HCT116 (cell line): ENCODE measurements around the gene FAM98C. TPM values are rescaled to one million over a fixed set of nuclear protein-coding genes. Genes with fewer than 3 reads are reported as not detected.

Experiments used
- ATAC-seq: fragments of 200-7000 bp; cut with Tn5 transposase; 2 replicates; pipeline ENCODE4 v1.9.1; 2020; ENCODE audit warnings: mild to moderate bottlenecking, moderate library complexity
- BruUV-seq: library from RNA; stranded (reverse); fragments of 400-500 nt; replicated peaks from 2 replicates; lab custom pipeline; 2021; lab: Mats Ljungman, UMichigan
- CTCF ChIA-PET: fragments of 300-600 bp; sonication (Branson Sonifier 250); formaldehyde crosslinking; loops from one replicate; lab custom pipeline; 2021; ENCODE audit warnings: antibody characterized with exemption; lab: Charles Lee
- POLR2A ChIA-PET: fragments of 300-600, 350-600 bp; sonication (Branson Sonifier 250); formaldehyde crosslinking; loops from one replicate; lab custom pipeline; 2021; ENCODE audit warnings: antibody characterized with exemption; lab: Charles Lee
- RAD21 ChIA-PET, 2 experiments: fragments of 300-600 bp; sonication (Branson Sonifier 250); formaldehyde crosslinking; loops; one replicate each; lab custom pipeline; 2023; ENCODE audit warnings: low total read pairs in 2 of 2; ENCODE audit not compliant: uncharacterized antibody in 2 of 2, unreplicated experiment in 2 of 2, low non-redundant PET in 1 of 2; lab: Charles Lee
- DNase-seq: peaks from one replicate; pipeline ENCODE4 v3.0.0-alpha.2; 2010; ENCODE audit warnings: low read depth, low spot score
- H2AFZ ChIP-seq: fragments of 200-600 bp; shearing (Covaris generic), sonication (generic); 2 replicates; pipeline ENCODE4 v1.6.1; 2017; ENCODE audit warnings: low read depth, mixed run types, mixed read lengths, antibody characterized with exemption, low read length; ENCODE audit not compliant: poor library complexity, severe bottlenecking
- H3K27ac ChIP-seq: 2 replicates; pipeline ENCODE4 v1.5.1; 2012; ENCODE audit warnings: low read depth, low read length
- H3K27me3 ChIP-seq: fragments of 200-600 bp; sonication (generic); 2 replicates; pipeline ENCODE4 v1.6.1; 2016; ENCODE audit warnings: mixed run types, low read length, mixed read lengths; ENCODE audit not compliant: insufficient read depth
- H3K36me3 ChIP-seq, 2 experiments: fragments of 200-500 bp in 1 of 2; fragments of 200-600 bp in 1 of 2; sonication (Bioruptor generic) in 1 of 2; sonication (generic) in 1 of 2; 2 replicates each; pipeline versions ENCODE4 v1.5.1 to v1.6.1; 2014 to 2016; ENCODE audit warnings: low read length in 2 of 2, inconsistent platforms in 1 of 2, mixed read lengths in 1 of 2, mixed run types in 1 of 2; ENCODE audit not compliant: insufficient read depth in 2 of 2, control insufficient read depth in 1 of 2
- H3K4me1 ChIP-seq, 2 experiments: fragments of 200-600 bp in 1 of 2; sonication (generic) in 1 of 2; 2 replicates each; pipeline versions ENCODE4 v1.5.1 to v1.6.1; 2012 to 2017; ENCODE audit warnings: low read length in 2 of 2, inconsistent platforms in 1 of 2, mild to moderate bottlenecking in 1 of 2, mixed read lengths in 1 of 2, mixed run types in 1 of 2, moderate library complexity in 1 of 2; ENCODE audit not compliant: insufficient read depth in 2 of 2, control insufficient read depth in 1 of 2
- H3K4me2 ChIP-seq: fragments of 200-600 bp; sonication (generic); 2 replicates; pipeline ENCODE4 v1.6.1; 2017; ENCODE audit warnings: mixed run types, low read length, mixed read lengths
- H3K4me3 ChIP-seq, 2 experiments: fragments of 200-600 bp in 1 of 2; sonication (generic) in 1 of 2; replicated peaks in 1 of 2; 2 replicates each; pipeline ENCODE4 v1.5.1; 2011 to 2016; ENCODE audit warnings: low read length in 2 of 2, control low read depth in 1 of 2, low read depth in 1 of 2, mild to moderate bottlenecking in 1 of 2, mixed read lengths in 1 of 2, mixed run types in 1 of 2
- H3K79me2 ChIP-seq: fragments of 200-600 bp; sonication (generic); 2 replicates; pipeline ENCODE4 v1.6.1; 2017; ENCODE audit warnings: mild to moderate bottlenecking, mixed run types, low read length, moderate library complexity, mixed read lengths; ENCODE audit not compliant: insufficient read depth
- H3K9ac ChIP-seq: fragments of 200-600 bp; sonication (generic); 2 replicates; pipeline ENCODE4 v1.6.1; 2016; ENCODE audit warnings: low read length, mixed read lengths
- H3K9me2 ChIP-seq: fragments of 200-600 bp; sonication (generic), shearing (Covaris generic); 2 replicates; pipeline ENCODE4 v1.6.1; 2017; ENCODE audit warnings: mixed run types, mild to moderate bottlenecking, moderate library complexity; ENCODE audit not compliant: insufficient read depth
- H3K9me3 ChIP-seq, 2 experiments: fragments of 200-500 bp in 1 of 2; fragments of 200-600 bp in 1 of 2; sonication (Bioruptor generic) in 1 of 2; sonication (generic) in 1 of 2; 2 replicates each; pipeline ENCODE4 v1.6.1; 2014 to 2017; ENCODE audit warnings: low read length in 2 of 2, mixed read lengths in 2 of 2, inconsistent platforms in 1 of 2, low read depth in 1 of 2, mild to moderate bottlenecking in 1 of 2, mixed run types in 1 of 2, moderate library complexity in 1 of 2; ENCODE audit not compliant: control insufficient read depth in 1 of 2, insufficient read depth in 1 of 2
- H4K20me1 ChIP-seq: fragments of 200-600 bp; sonication (generic), shearing (Covaris generic); 2 replicates; pipeline ENCODE4 v1.6.1; 2017; ENCODE audit warnings: mixed run types, mild to moderate bottlenecking, moderate library complexity; ENCODE audit not compliant: insufficient read depth
- CEBPB ChIP-seq: IDR thresholded peaks from 2 replicates; pipeline ENCODE4 v1.6.1; 2012; ENCODE audit warnings: low read depth
- ELF1 ChIP-seq: IDR thresholded peaks from 2 replicates; pipeline ENCODE4 v1.6.1; 2012; ENCODE audit warnings: low read depth, borderline replicate concordance
- EZH2phosphoT487 ChIP-seq: fragments of 200-600 bp; IDR thresholded peaks from 2 replicates; pipeline ENCODE4 v1.6.1; 2018; ENCODE audit warnings: antibody characterized with exemption, borderline replicate concordance
- FOSL1 ChIP-seq: IDR thresholded peaks from 2 replicates; pipeline ENCODE4 v1.6.1; 2012; ENCODE audit warnings: low read depth
- JUND ChIP-seq: IDR thresholded peaks from 2 replicates; pipeline ENCODE4 v1.6.1; 2012
- intact Hi-C: fragments of 100-400 bp; cut with micrococcal nuclease; formaldehyde crosslinking; loops from 2 replicates; pipeline ENCODE4 v1.10.0; 2022
- total RNA-seq: library from RNA; stranded (reverse); gene quantifications from one replicate; pipeline ENCODE4 v1.2.1, GENCODE V29; 2021; ENCODE audit not compliant: unreplicated experiment

Gene FAM98C
- total RNA-seq, 1 experiment from 2014 or later: 33.8 TPM

GRCh38 chr19:38457690-38458405 lies 55.0 kb downstream of the FAM98C start:
- no peak overlapping the region for H2AFZ ChIP-seq
- TF ChIP-seq EZH2phosphoT487 (no peak), ELF1 (no peak), CEBPB (no peak), JUND (no peak), FOSL1 (no peak)
- intact Hi-C loops: no loop called here
- H4K20me1 ChIP-seq: no peaks in the 10 kb centered on the region
- no peak for DNase-seq
- H3K27me3 ChIP-seq: no peaks in the 10 kb centered on the region
- H3K79me2 ChIP-seq: no peaks in the 10 kb centered on the region
- H3K9me3 ChIP-seq: no peaks in the 10 kb centered on the region
- ChIA-PET CTCF (no interaction called here), POLR2A (no interaction called here), RAD21 (no interaction called here)
- no peaks in the 10 kb centered on the region for H3K9me2 ChIP-seq
- H3K27ac ChIP-seq: no peak overlapping the region
- H3K9ac ChIP-seq: no peak overlapping the region
- H3K36me3 ChIP-seq: no peaks in the 10 kb centered on the region
- no TSS peak for BruUV-seq
- peaks cover 0 to 4% of the 10 kb centered on the region in 2 experiments; a peak in 2 of 4 replicates for H3K4me1 ChIP-seq
- ATAC-seq: no peak
- no peak overlapping the region for H3K4me2 ChIP-seq
- no peak overlapping the region for H3K4me3 ChIP-seq

Other genes starting within 250 kb of the FAM98C start
- 9.7 TPM for gene DPF1, start 178.9 kb upstream of the FAM98C start, total RNA-seq
- gene PPP1R14A, start 146.7 kb upstream of the FAM98C start, total RNA-seq: 0.84 TPM
- 500 TPM for gene SPINT2, start 138.5 kb upstream of the FAM98C start, total RNA-seq
- 135 TPM for gene C19orf33, start 98.8 kb upstream of the FAM98C start, total RNA-seq
- 67.5 TPM for gene YIF1B, start 87.1 kb upstream of the FAM98C start, total RNA-seq
- 11.0 TPM for gene KCNK6, start 83.2 kb upstream of the FAM98C start, total RNA-seq
- gene CATSPERG, start 67.3 kb upstream of the FAM98C start, total RNA-seq: 3.5 TPM
- gene PSMD8, start 28.5 kb upstream of the FAM98C start, total RNA-seq: 195 TPM
- gene GGN, start 15.1 kb upstream of the FAM98C start, total RNA-seq: 0.47 TPM
- gene SPRED3, start 14.4 kb upstream of the FAM98C start, total RNA-seq: 3.4 TPM
- not detected for gene RASGRP4, start 23.1 kb downstream of the FAM98C start, total RNA-seq
- gene RYR1, start 30.6 kb downstream of the FAM98C start, total RNA-seq: 4.1 TPM
- gene MAP4K1, start 214.9 kb downstream of the FAM98C start, total RNA-seq: 9.1 TPM
- gene EIF3K, start 216.1 kb downstream of the FAM98C start, total RNA-seq: 313 TPM
- 651 TPM for gene ACTN4, start 244.6 kb downstream of the FAM98C start, total RNA-seq